Astrocyte (in vitro differentiated cells and primary cell): ENCODE measurements around the gene ICAM1. TPM values are rescaled to one million over a fixed set of nuclear protein-coding genes. Genes with fewer than 3 reads are reported as not detected.
"Not testable (repeated sequence)": the region's sequence is repeated elsewhere in the genome, so short reads cannot be mapped to it uniquely, and the experiment has no call there.

Experiments
- DNase-seq: peaks from one replicate; pipeline ENCODE4 v3.0.0-alpha.2; 2010; ENCODE audit warnings: low read depth
- FAIRE-seq: peaks from 2 replicates; lab custom pipeline; 2011; peaks lifted over from hg19 to GRCh38; lab: Jason Lieb, UNC
- H2AFZ ChIP-seq: 2 replicates; pipeline ENCODE4 v1.6.0; 2012; ENCODE audit warnings: low read depth, low read length, inconsistent platforms
- H3K27ac ChIP-seq: 2 replicates; pipeline ENCODE4 v1.5.1; 2011; ENCODE audit warnings: low read depth, low read length, inconsistent platforms
- H3K27me3 ChIP-seq: 2 replicates; pipeline ENCODE4 v1.6.0; 2011; ENCODE audit warnings: low read length, inconsistent platforms; ENCODE audit not compliant: insufficient read depth
- H3K36me3 ChIP-seq: 2 replicates; pipeline ENCODE4 v1.5.1; 2011; ENCODE audit warnings: low read length, inconsistent platforms; ENCODE audit not compliant: insufficient read depth
- H3K4me1 ChIP-seq: 2 replicates; pipeline ENCODE4 v1.5.1; 2011; ENCODE audit warnings: low read length, inconsistent platforms; ENCODE audit not compliant: insufficient read depth
- H3K4me2 ChIP-seq: 2 replicates; pipeline ENCODE4 v1.6.0; 2012; ENCODE audit warnings: low read length, inconsistent platforms
- H3K4me3 ChIP-seq: 2 replicates; pipeline ENCODE4 v1.5.1; 2011; ENCODE audit warnings: low read depth, mild to moderate bottlenecking, low read length, inconsistent platforms; ENCODE audit not compliant: insufficient read depth
- H3K79me2 ChIP-seq: 2 replicates; pipeline ENCODE4 v1.6.0; 2012; ENCODE audit warnings: mild to moderate bottlenecking, low read length, inconsistent platforms; ENCODE audit not compliant: insufficient read depth
- H3K9ac ChIP-seq: 2 replicates; pipeline ENCODE4 v1.6.0; 2012; ENCODE audit warnings: mild to moderate bottlenecking, low read length, inconsistent platforms
- H3K9me3 ChIP-seq: 2 replicates; pipeline ENCODE4 v1.5.1; 2012; ENCODE audit warnings: low read depth, mild to moderate bottlenecking, low read length, inconsistent platforms; ENCODE audit not compliant: insufficient read depth
- H4K20me1 ChIP-seq: 2 replicates; pipeline ENCODE4 v1.6.0; 2012; ENCODE audit warnings: low read length, inconsistent platforms; ENCODE audit not compliant: insufficient read depth
- H3K27ac Mint-ChIP-seq: one replicate; pipeline ENCODE4 v1.8.0; 2021; ENCODE audit warnings: mild to moderate bottlenecking, mixed read lengths; ENCODE audit not compliant: unreplicated experiment
- H3K27me3 Mint-ChIP-seq: one replicate; pipeline ENCODE4 v1.8.0; 2021; ENCODE audit warnings: low read depth, mixed read lengths; ENCODE audit not compliant: unreplicated experiment
- H3K36me3 Mint-ChIP-seq: one replicate; pipeline ENCODE4 v1.8.0; 2021; ENCODE audit warnings: low read depth, mixed read lengths; ENCODE audit not compliant: unreplicated experiment
- H3K4me1 Mint-ChIP-seq: one replicate; pipeline ENCODE4 v1.8.0; 2021; ENCODE audit warnings: low read depth, mixed read lengths; ENCODE audit not compliant: unreplicated experiment
- H3K4me3 Mint-ChIP-seq: one replicate; pipeline ENCODE4 v1.8.0; 2021; ENCODE audit warnings: mild to moderate bottlenecking, moderate library complexity, mixed read lengths; ENCODE audit not compliant: unreplicated experiment
- H3K9me3 Mint-ChIP-seq: one replicate; pipeline ENCODE4 v1.8.0; 2021; ENCODE audit warnings: mild to moderate bottlenecking, mixed read lengths; ENCODE audit not compliant: unreplicated experiment
- CTCF ChIP-seq: IDR thresholded peaks from 2 replicates; pipeline ENCODE4 v1.5.1; 2011; ENCODE audit warnings: low read depth, mild to moderate bottlenecking, inconsistent platforms, low read length, moderate library complexity; ENCODE audit not compliant: insufficient read depth
- EZH2 ChIP-seq: IDR thresholded peaks from 2 replicates; pipeline ENCODE4 v1.6.1; 2012; ENCODE audit warnings: mild to moderate bottlenecking, low read length, inconsistent platforms; ENCODE audit not compliant: insufficient read depth
- total RNA-seq: library from RNA; stranded (reverse); gene quantifications from 2 replicates; pipeline ENCODE4 v1.2.1, GENCODE V29; 2021

Gene ICAM1
- total RNA-seq, 1 donor from 2014 or later, result 11.0 TPM

DNA sequence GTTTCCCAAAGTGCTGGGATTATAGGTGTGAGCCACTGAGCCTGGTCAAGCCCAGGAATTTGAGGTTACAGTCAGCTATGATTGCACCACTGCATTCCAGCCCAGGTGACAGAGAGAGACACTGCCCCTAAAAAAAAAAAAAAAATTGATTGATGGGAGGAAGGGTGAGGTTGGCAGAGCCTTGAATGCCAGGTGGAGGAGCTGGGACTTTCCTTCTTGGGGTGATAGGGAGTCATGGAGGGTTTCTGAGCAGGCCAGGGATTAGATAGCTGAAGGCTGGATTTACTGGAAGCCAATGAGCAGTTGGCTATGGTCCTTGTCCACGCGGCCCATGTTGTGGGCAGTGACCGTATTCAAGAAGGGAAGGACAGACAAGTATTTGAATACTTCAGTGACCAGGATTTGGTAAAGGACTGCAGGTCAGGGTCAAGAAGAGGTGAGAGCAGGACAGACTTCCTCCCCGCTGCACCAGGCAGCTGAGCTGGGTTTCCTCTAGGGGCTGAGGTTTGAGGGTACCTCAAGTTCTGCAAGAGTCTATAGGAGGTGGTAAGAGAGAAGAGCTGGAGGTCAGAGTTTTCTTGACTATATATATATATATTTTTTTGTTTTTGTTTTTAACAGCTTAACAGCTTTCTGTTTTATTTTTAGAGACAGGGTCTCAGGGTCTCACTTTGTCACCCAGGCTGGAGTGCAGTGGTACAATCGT is 9.0 kb downstream of the ICAM1 start:
- H3K9ac ChIP-seq, result no peak overlapping the region
- H3K27ac ChIP-seq, result no peak overlapping the region
- H3K36me3 Mint-ChIP-seq, result no peaks in the 10 kb centered on the region
- no peaks in the 10 kb centered on the region for H3K9me3 ChIP-seq
- no peaks in the 10 kb centered on the region for H3K79me2 ChIP-seq
- H2AFZ ChIP-seq, result no peak overlapping the region
- no peak for DNase-seq
- peaks cover 2% of the 10 kb centered on the region for H3K27me3 ChIP-seq
- no peaks in the 10 kb centered on the region for H3K4me1 ChIP-seq
- H3K36me3 ChIP-seq, result no peaks in the 10 kb centered on the region
- H3K4me3 ChIP-seq, result no peak overlapping the region
- FAIRE-seq, result no peak
- no peak for TF ChIP-seq EZH2
- TF ChIP-seq CTCF, result no peak
- H3K4me2 ChIP-seq, result no peak overlapping the region
- no peaks in the 10 kb centered on the region for H4K20me1 ChIP-seq
- no peak overlapping the region for H3K27ac Mint-ChIP-seq
- peaks cover 18% of the 10 kb centered on the region for H3K27me3 Mint-ChIP-seq
- no peak overlapping the region for H3K4me3 Mint-ChIP-seq
- no peaks in the 10 kb centered on the region for H3K4me1 Mint-ChIP-seq
- no peaks in the 10 kb centered on the region for H3K9me3 Mint-ChIP-seq

DNA sequence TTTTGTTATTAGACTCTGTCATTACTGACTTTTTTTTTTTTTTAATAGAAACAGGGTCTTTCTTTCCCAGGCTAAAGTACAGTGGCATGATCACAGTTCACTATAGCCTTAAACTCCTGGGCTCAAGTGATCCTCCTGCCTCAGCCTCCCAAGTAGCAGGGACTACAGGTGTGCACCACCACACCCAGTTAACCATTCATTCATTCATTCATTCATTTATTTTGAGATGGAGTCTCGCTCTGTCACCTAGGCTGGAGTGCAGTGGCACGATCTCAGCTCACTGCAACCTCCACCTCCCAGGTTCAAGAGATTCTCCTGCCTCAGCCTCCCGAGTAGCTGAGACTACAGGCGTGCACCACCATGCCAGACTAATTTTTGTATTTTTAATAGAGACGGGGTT is 11.1 kb downstream of the ICAM1 start:
- not testable (repeated sequence) for H3K9me3 ChIP-seq, H3K36me3 ChIP-seq, H3K27me3 ChIP-seq, H3K9ac ChIP-seq, FAIRE-seq, H3K27ac ChIP-seq, DNase-seq, H2AFZ ChIP-seq, H3K36me3 Mint-ChIP-seq, H3K79me2 ChIP-seq, H3K4me3 ChIP-seq, H3K4me3 Mint-ChIP-seq, H3K4me1 Mint-ChIP-seq, H3K9me3 Mint-ChIP-seq, H4K20me1 ChIP-seq, H3K4me2 ChIP-seq, H3K27ac Mint-ChIP-seq, H3K4me1 ChIP-seq
- H3K27me3 Mint-ChIP-seq, result peaks cover 33% of the 10 kb centered on the region

DNA sequence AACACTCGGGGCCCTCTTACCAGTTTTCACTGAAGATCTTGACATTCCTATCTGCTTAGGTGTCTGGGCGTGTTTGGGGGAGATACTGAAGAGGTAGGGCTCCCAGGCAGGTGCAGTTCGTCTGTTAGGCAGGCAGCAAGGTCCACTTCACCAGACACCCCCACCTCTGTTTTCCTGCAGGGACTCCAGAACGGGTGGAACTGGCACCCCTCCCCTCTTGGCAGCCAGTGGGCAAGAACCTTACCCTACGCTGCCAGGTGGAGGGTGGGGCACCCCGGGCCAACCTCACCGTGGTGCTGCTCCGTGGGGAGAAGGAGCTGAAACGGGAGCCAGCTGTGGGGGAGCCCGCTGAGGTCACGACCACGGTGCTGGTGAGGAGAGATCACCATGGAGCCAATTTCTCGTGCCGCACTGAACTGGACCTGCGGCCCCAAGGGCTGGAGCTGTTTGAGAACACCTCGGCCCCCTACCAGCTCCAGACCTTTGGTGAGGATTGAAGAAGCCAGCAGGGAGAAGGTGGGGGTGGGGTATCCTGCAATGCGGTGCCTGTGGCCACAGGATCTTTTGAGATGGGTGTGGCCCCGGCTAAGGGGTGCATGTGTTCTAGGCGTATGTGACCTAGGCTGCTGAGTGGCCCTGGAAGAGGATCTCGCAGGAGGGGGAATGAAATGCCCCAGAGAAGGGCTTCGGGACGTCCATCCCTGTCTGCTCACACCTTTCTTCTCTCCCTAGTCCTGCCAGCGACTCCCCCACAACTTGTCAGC is 12.6 kb downstream of the ICAM1 start:
- no peaks in the 10 kb centered on the region for H3K9me3 ChIP-seq
- Mint-ChIP-seq H3K4me1 (peaks cover 5% of the 10 kb centered on the region), H3K4me3 (no peak overlapping the region), H3K9me3 (peaks cover 2% of the 10 kb centered on the region), H3K27ac (no peak overlapping the region), H3K36me3 (no peaks in the 10 kb centered on the region), H3K27me3 (peaks cover 41% of the 10 kb centered on the region)
- H3K79me2 ChIP-seq, result no peaks in the 10 kb centered on the region
- no peak overlapping the region for H3K4me2 ChIP-seq
- TF ChIP-seq EZH2, result no peak
- DNase-seq (no peak), FAIRE-seq (no peak)
- H2AFZ ChIP-seq, result no peak overlapping the region
- no peak overlapping the region for H3K27ac ChIP-seq
- H3K4me3 ChIP-seq, result no peak overlapping the region
- peaks cover 12% of the 10 kb centered on the region for H3K27me3 ChIP-seq
- H3K36me3 ChIP-seq, result no peaks in the 10 kb centered on the region
- no peaks in the 10 kb centered on the region for H4K20me1 ChIP-seq
- H3K4me1 ChIP-seq, result peaks cover 5% of the 10 kb centered on the region
- no peak overlapping the region for H3K9ac ChIP-seq
